OCI-LY1 (cell line): ENCODE data around the gene TMEM132C.

ENCODE experiments used
- EZH2 ChIP-seq: fragments of 200-600 bp; sonication (generic), shearing (Covaris generic); IDR thresholded peaks from 2 replicates; pipeline ENCODE4 v1.8.0; 2017; ENCODE audit warnings: borderline replicate concordance, mixed run types, mild to moderate bottlenecking, antibody characterized with exemption, low read length, moderate library complexity, mixed read lengths
- TF ChIP-seq, protein P1 (sequence below): fragments of 200-600 bp; sonication (generic), shearing (Covaris generic); IDR thresholded peaks from 2 replicates; pipeline ENCODE4 v1.5.1; 2017; ENCODE audit warnings: mild to moderate bottlenecking, antibody characterized with exemption, low read length, moderate library complexity, mixed read lengths

DNA sequence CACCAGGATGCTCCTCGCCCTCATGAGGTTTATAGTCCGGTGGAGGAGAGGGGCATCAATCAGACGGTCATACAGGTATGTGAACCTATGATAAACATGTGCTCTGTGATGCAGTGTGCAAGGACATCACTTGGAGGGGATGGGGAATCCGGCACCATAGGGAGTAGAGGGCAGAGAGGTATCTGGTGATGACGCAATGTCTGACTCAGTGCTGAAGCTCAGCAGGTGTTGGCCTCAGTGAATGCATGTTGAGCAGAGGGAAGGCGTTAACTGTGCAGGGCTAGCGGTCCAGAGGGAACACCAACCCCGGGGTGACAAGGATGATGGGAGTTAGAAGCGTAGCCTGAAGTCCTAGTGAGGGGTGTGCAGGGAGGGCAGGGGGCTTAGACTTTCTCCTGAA is 200.9 kb downstream of the TMEM132C start:
- TF ChIP-seq, protein P1, sequence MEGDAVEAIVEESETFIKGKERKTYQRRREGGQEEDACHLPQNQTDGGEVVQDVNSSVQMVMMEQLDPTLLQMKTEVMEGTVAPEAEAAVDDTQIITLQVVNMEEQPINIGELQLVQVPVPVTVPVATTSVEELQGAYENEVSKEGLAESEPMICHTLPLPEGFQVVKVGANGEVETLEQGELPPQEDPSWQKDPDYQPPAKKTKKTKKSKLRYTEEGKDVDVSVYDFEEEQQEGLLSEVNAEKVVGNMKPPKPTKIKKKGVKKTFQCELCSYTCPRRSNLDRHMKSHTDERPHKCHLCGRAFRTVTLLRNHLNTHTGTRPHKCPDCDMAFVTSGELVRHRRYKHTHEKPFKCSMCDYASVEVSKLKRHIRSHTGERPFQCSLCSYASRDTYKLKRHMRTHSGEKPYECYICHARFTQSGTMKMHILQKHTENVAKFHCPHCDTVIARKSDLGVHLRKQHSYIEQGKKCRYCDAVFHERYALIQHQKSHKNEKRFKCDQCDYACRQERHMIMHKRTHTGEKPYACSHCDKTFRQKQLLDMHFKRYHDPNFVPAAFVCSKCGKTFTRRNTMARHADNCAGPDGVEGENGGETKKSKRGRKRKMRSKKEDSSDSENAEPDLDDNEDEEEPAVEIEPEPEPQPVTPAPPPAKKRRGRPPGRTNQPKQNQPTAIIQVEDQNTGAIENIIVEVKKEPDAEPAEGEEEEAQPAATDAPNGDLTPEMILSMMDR: no peak
- TF ChIP-seq EZH2: no peak
